Activated CD4-positive, alpha-beta memory T cell treated with anti-CD3 and anti-CD28 coated beads, Interleukin-2, amount 10 ng/mL, durations not matched to agents 7 days and 5 days (primary cell): ENCODE data around the gene MPP2. TPM values are rescaled to one million over a fixed set of nuclear protein-coding genes. Genes with fewer than 3 reads are reported as not detected.
"Not testable (repeated sequence)": the region's sequence is repeated elsewhere in the genome, so short reads cannot be mapped to it uniquely, and the experiment has no call there.

Experiments
- CTCF ChIA-PET: fragments of 350-600 bp; sonication (Branson Sonifier 250); formaldehyde crosslinking; loops from one replicate; lab custom pipeline; 2021; ENCODE audit warnings: antibody characterized with exemption, inconsistent platforms; lab: Charles Lee
- POLR2A ChIA-PET: fragments of 350-600 bp; sonication (Branson Sonifier 250); formaldehyde crosslinking; loops from one replicate; lab custom pipeline; 2021; ENCODE audit warnings: antibody characterized with exemption; lab: Charles Lee
- DNase-seq: peaks from one replicate; pipeline ENCODE4 v3.0.0-alpha.2; 2020
- H3K27ac Mint-ChIP-seq: one replicate; pipeline ENCODE4 v1.8.0; 2021; ENCODE audit warnings: mild to moderate bottlenecking, mixed read lengths
- H3K27me3 Mint-ChIP-seq: one replicate; pipeline ENCODE4 v1.8.0; 2021; ENCODE audit warnings: mixed read lengths
- H3K36me3 Mint-ChIP-seq: one replicate; pipeline ENCODE4 v1.8.0; 2021; ENCODE audit warnings: low read depth, mixed read lengths
- H3K4me1 Mint-ChIP-seq: one replicate; pipeline ENCODE4 v1.8.0; 2021; ENCODE audit warnings: mixed read lengths
- H3K4me3 Mint-ChIP-seq: one replicate; pipeline ENCODE4 v1.8.0; 2021; ENCODE audit warnings: mild to moderate bottlenecking, mixed read lengths
- H3K9me3 Mint-ChIP-seq: one replicate; pipeline ENCODE4 v1.8.0; 2021; ENCODE audit warnings: mixed read lengths
- total RNA-seq, 2 experiments: library from RNA; stranded (reverse); gene quantifications; one replicate each; pipeline ENCODE4 v1.2.3, GENCODE V29; 2021

MPP2 gene
- total RNA-seq, 2 experiments from 2014 or later = 0.48 to 0.65 TPM

- ChIA-PET CTCF (interaction anchor here (0.6 to 3.4 kb wide), 24 partner anchors 8 to 393 kb away, joined by 3 to 17 read pairs (median 4); partner anchors contain the start of genes CD300LG and DHX8), POLR2A (no interaction called here)
- Mint-ChIP-seq H3K27me3 (peaks cover 2% of the 10 kb centered on the region), H3K4me1 (no peaks in the 10 kb centered on the region), H3K27ac (no peak overlapping the region), H3K4me3 (no peak overlapping the region), H3K9me3 (no peaks in the 10 kb centered on the region), H3K36me3 (no peaks in the 10 kb centered on the region)
- DNase-seq = no peak
These were observed 29.7 kb downstream of the MPP2 start for GRCh38 chr17:43877451-43878155.

DNA sequence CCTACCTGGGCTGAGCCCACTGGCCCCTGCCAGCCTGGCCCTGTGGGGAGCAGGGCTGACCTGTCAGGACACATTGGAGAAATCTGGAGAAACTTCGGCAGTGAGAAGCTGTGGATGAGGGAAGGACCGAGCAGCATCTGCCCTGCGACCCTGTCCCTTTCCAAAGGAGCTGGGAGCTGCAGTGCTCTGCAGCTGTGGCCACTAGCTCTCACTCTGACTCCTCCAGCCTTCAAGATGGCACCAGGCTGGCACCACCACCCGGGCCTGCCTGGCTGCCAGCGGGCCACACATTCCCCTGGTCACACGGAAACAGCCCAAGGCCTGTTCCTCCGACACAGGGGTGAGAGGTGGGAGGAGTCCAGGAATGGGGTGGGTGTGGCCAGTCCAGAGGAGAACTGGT lies 30.3 kb downstream of the MPP2 start:
- Mint-ChIP-seq H3K27ac (no peak overlapping the region), H3K4me1 (no peaks in the 10 kb centered on the region), H3K36me3 (no peaks in the 10 kb centered on the region), H3K27me3 (peaks cover 5% of the 10 kb centered on the region), H3K9me3 (no peaks in the 10 kb centered on the region), H3K4me3 (no peak overlapping the region)
- POLR2A ChIA-PET = no interaction called here
- CTCF ChIA-PET = interaction anchor here (1.0 to 2.9 kb wide), 4 partner anchors 15 to 48 kb away, joined by 3 to 13 read pairs (median 5); no protein-coding TSS in a partner anchor
- no peak for DNase-seq

DNA sequence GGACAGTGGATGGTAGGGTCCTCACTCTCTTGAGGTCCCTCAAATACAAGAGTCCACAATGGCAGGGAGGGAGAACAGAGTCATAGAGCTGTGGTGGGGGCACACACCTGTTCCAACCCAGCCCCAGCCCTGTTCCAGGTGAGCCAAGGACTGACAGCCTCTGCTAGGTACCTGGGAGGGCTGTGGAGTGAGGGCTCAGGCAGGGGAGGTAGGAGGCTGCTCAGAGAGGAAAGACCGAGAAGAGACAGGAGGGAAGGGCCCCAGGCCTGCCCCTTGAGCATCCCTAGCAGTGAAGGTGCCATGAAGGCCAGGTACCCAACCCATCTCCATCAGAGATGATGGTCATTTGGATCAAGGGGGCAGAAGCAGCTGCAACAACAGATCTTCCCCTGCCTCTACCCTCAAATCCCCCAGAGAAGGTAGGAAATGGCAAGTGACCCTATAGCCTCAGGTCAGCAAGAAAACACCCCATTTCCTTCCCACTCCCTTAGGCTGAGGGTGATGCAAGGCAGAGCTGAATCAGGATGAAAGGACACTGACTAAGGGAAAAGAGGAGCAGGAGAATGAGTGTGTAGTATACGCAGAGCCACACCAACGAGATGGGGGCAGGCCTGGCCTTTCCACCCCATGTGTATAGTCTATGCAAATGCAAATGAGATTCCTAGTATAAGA lies 31.7 kb downstream of the MPP2 start:
- H3K27ac Mint-ChIP-seq = no peak overlapping the region
- H3K27me3 Mint-ChIP-seq = peaks cover 5% of the 10 kb centered on the region
- no peaks in the 10 kb centered on the region for H3K9me3 Mint-ChIP-seq
- no peaks in the 10 kb centered on the region for H3K4me1 Mint-ChIP-seq
- H3K4me3 Mint-ChIP-seq = no peak overlapping the region
- ChIA-PET CTCF (interaction anchor here (1.3 kb wide), 1 partner anchor 29 kb away, joined by 3 read pairs; no protein-coding TSS in a partner anchor), POLR2A (no interaction called here)
- no peaks in the 10 kb centered on the region for H3K36me3 Mint-ChIP-seq
- DNase-seq = no peak

GRCh38 chr17:43874293-43874692 lies 33.0 kb downstream of the MPP2 start:
- no peak overlapping the region for H3K4me3 Mint-ChIP-seq
- H3K27ac Mint-ChIP-seq = no peak overlapping the region
- CTCF ChIA-PET = no interaction called here
- DNase-seq = no peak
- POLR2A ChIA-PET = no interaction called here
- no peaks in the 10 kb centered on the region for H3K4me1 Mint-ChIP-seq
- H3K27me3 Mint-ChIP-seq = peaks cover 5% of the 10 kb centered on the region
- no peaks in the 10 kb centered on the region for H3K36me3 Mint-ChIP-seq
- H3K9me3 Mint-ChIP-seq = no peaks in the 10 kb centered on the region

DNA sequence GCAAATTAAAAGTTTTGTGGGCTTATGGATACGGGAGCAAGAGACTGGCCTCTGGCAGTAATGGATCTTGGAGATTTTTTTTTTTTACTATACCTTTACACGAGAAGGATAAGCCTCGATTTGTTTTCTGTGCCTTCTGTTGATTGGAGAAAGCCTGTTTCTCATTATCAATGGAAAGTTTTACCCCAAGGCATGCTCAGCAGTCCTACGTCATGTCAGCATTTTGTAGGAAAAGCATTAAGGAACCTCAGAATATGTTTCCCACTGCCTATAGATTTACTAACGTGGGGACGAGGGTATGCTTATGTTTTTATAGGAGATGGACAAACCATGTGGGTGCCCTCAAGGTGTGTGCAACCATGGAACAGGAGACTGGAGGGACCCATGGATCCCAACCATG lies 33.5 kb downstream of the MPP2 start:
- CTCF ChIA-PET = no interaction called here
- POLR2A ChIA-PET = no interaction called here
- Mint-ChIP-seq H3K27ac (no peak overlapping the region), H3K4me1 (no peaks in the 10 kb centered on the region), H3K9me3 (no peaks in the 10 kb centered on the region), H3K4me3 (no peak overlapping the region), H3K36me3 (no peaks in the 10 kb centered on the region), H3K27me3 (peaks cover 5% of the 10 kb centered on the region)
- DNase-seq = no peak

- DNase-seq = no peak
- Mint-ChIP-seq H3K9me3 (no peaks in the 10 kb centered on the region), H3K4me3 (no peak overlapping the region), H3K36me3 (no peaks in the 10 kb centered on the region), H3K4me1 (no peaks in the 10 kb centered on the region), H3K27ac (no peak overlapping the region), H3K27me3 (peaks cover 12% of the 10 kb centered on the region)
- POLR2A ChIA-PET = no interaction called here
- CTCF ChIA-PET = no interaction called here
These were observed 34.2 kb downstream of the MPP2 start for GRCh38 chr17:43873091-43873490.

- POLR2A ChIA-PET = no interaction called here
- Mint-ChIP-seq H3K36me3 (no peaks in the 10 kb centered on the region), H3K9me3 (no peaks in the 10 kb centered on the region)
These were observed 35.2 kb downstream of the MPP2 start for GRCh38 chr17:43871946-43872690.

GRCh38 chr17:43869031-43869430 lies 38.3 kb downstream of the MPP2 start:
- H3K4me1 Mint-ChIP-seq, POLR2A ChIA-PET, H3K27ac Mint-ChIP-seq, DNase-seq, H3K36me3 Mint-ChIP-seq, H3K9me3 Mint-ChIP-seq, H3K4me3 Mint-ChIP-seq: not testable (repeated sequence)
- H3K27me3 Mint-ChIP-seq = peaks cover 25% of the 10 kb centered on the region
- CTCF ChIA-PET = interaction anchor here (2.3 kb wide), 1 partner anchor 10 kb away, joined by 12 read pairs; no protein-coding TSS in a partner anchor

More at GRCh38 chr17:43871946-43872690, 35.2 kb downstream of the MPP2 start:
- Mint-ChIP-seq H3K27me3 (peaks cover 19% of the 10 kb centered on the region), H3K27ac (no peak overlapping the region), H3K4me3 (no peak overlapping the region), H3K4me1 (no peaks in the 10 kb centered on the region)
- DNase-seq = no peak
- CTCF ChIA-PET = no interaction called here

DNA sequence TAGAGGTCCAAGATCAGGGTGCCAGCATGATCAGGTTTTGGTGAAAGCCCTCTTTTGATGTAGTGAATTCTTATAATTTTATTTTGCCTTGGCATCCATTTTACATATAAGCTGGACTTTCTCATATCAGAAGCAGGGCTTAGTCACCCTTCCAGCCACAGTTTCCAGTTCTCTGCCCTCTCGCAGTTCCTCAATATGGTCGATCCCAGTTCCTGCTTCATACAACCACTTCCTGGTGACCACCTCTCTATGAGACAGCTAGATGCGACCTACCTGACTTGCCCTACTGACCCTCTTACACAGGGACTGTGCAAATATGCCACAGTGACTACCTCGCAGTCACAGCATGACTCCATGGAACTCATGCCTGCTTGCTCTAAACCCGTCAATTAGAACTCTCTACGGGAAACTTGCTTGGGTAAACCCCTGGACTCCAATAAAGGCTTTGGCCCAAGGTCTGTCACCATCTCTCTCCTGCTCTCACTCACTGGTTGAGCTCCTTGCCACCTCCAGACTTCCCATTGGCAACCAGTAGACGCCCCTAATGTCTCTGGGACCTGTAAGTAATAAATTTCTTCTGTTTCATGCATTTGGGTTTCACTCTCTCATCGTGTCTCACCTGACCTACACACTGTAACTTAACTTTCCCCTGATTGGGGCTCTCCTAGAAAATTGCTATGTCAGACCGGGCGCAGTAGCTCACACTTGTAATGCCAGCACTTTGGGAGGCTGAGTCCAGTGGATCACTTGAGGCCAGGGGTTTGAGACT lies 38.9 kb downstream of the MPP2 start:
- Mint-ChIP-seq H3K27ac (no peak overlapping the region), H3K4me3 (no peak overlapping the region), H3K36me3 (no peaks in the 10 kb centered on the region), H3K4me1 (no peaks in the 10 kb centered on the region), H3K27me3 (peaks cover 26% of the 10 kb centered on the region), H3K9me3 (no peaks in the 10 kb centered on the region)
- CTCF ChIA-PET = interaction anchor here (1.9 to 3.1 kb wide), 3 partner anchors 10 to 12 kb away, joined by 5 to 17 read pairs (median 12); no protein-coding TSS in a partner anchor
- no peak for DNase-seq
- POLR2A ChIA-PET = no interaction called here

DNA sequence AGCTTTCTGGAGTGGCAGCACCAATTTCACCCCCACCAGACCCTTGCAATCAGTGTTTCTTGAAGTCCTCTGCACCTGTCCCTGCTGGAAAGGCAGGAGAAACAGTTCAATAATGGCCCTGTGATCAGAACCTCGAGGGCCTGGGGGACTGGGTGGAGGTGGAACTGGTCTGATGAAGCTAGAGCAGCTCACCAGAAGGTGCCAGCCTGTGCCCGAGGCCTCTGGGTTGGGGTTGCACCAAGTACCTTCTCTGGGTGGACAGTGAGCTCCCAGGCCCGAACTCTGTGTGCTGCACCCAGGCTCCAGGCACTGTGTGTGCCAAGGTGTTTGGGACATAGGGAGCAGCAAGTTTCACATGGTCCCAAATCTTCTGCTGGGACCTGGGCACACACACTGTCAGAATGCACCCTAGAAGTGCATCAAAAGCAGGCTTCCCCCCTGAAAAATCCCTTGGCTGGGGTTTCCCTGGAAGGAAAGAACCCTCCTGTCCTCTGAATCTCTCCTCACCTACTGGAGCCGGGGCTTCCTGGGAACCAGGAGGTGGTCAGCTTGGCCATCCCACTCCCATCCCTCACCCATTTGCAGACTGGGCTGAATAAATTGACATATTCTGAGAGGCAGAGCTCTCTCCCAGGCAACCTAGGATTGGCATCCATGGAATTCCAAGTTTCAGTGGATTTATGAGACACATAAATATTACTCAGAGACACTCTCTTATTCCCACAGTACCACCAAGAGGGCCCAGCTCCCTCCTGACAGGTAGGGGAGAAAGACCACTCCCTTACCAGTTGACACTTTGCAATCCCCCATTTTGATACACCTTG lies 43.0 kb downstream of the MPP2 start:
- POLR2A ChIA-PET = no interaction called here
- no peak overlapping the region for H3K27ac Mint-ChIP-seq

DNA sequence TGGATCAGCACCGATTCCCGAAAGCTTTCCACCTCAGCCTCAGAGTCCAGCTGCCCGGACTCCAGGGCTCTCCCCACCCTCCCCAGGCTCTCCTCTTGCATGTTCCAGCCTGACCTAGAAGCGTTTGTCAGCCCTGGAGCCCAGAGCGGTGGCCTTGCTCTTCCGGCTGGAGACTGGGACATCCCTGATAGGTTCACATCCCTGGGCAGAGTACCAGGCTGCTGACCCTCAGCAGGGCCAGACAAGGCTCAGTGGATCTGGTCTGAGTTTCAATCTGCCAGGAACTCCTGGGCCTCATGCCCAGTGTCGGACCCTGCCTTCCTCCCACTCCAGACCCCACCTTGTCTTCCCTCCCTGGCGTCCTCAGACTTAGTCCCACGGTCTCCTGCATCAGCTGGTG lies 45.4 kb downstream of the MPP2 start:
- ChIA-PET POLR2A (no interaction called here), CTCF (no interaction called here)
- DNase-seq = no peak
- Mint-ChIP-seq H3K4me1 (no peaks in the 10 kb centered on the region), H3K27me3 (peaks cover 11% of the 10 kb centered on the region), H3K36me3 (no peaks in the 10 kb centered on the region), H3K4me3 (no peak overlapping the region), H3K9me3 (no peaks in the 10 kb centered on the region), H3K27ac (no peak overlapping the region)

More for the DNA sequence above, 43.0 kb downstream of the MPP2 start:
- H3K4me1 Mint-ChIP-seq = no peaks in the 10 kb centered on the region
- CTCF ChIA-PET = interaction anchor here (1.6 kb wide), 1 partner anchor 16 kb away, joined by 3 read pairs; no protein-coding TSS in a partner anchor
- H3K36me3 Mint-ChIP-seq = no peaks in the 10 kb centered on the region
- no peak for DNase-seq
- H3K9me3 Mint-ChIP-seq = no peaks in the 10 kb centered on the region
- peaks cover 26% of the 10 kb centered on the region for H3K27me3 Mint-ChIP-seq
- no peak overlapping the region for H3K4me3 Mint-ChIP-seq
